Measurements from ENCODE around the gene SCAMP1. TPM values are rescaled to one million over a fixed set of nuclear protein-coding genes. Genes with fewer than 3 reads are reported as not detected.

The SCAMP1 gene, protein sequence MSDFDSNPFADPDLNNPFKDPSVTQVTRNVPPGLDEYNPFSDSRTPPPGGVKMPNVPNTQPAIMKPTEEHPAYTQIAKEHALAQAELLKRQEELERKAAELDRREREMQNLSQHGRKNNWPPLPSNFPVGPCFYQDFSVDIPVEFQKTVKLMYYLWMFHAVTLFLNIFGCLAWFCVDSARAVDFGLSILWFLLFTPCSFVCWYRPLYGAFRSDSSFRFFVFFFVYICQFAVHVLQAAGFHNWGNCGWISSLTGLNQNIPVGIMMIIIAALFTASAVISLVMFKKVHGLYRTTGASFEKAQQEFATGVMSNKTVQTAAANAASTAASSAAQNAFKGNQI
- total RNA-seq: 10 to 100 TPM; 12.2 to 16.0 (median 13.5) TPM

DNA sequence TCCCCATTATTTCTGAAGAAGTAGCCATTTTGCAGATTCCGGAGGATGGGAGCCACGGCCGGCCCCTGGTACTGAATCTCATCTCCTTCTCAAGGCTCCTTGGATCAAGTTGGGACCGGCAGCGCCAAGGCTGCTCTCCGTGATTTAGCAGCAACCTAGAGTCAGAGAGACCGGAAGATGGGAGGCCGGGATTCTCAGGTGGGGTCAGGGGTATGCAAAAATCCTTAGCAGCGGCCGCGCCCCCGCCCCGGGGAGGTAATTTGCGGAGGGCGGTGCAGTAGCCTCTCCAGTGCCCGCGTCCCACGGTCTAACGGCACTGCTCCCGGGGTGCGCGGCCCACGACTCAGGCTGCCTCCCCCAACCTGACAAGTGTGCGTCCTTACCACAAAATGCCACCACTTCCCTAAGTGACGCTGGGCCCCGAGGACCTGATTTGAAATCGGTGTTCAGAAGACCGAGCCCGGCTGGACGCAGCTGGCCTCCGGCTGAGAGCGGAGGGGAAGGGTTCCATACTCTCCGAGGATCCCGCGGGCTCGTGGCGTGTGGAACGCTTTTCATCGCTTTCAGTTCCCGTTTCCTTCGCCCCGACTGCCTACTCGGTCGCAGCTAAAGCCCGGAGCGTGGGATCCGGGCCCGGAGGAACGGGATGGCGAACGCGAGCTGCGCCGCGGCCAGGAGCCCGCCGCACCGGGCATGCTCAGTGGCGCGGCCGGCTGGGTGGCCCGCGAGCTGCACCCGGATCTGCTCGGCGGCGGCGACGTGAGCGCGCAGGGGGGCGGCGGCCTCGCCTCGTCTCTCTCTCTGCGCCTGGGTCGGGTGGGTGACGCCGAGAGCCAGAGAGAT is at the start of gene SCAMP1:
Gene SCAMP1 (plus strand): TSS at position 787 of the 843 bp plus-strand sequence. CDS start 55 bp downstream, at position 842.
- ATAC-seq (peak; percentile 96 to 98), DNase-seq (peak; percentile 84)
- Mint-ChIP-seq H3K27me3 (ENCODE audit: low read depth) (no peaks in the 10 kb centered on the region), H3K9me3 (no peaks in the 10 kb centered on the region), H3K4me3 (peak within 1 kb of the TSS; percentile 98), H3K36me3 (ENCODE audit: insufficient read depth) (peaks cover 2% of the 10 kb centered on the region), H3K4me1 (ENCODE audit: low read depth) (peaks cover 50% of the 10 kb centered on the region)

GRCh38 chr5:78317515-78317914 is 42.9 kb upstream of the SCAMP1 start:
- no peak for DNase-seq
- peaks cover 8% of the 10 kb centered on the region for H3K27me3 Mint-ChIP-seq (ENCODE audit: low read depth)
- H3K9me3 Mint-ChIP-seq: no peaks in the 10 kb centered on the region
- H3K36me3 Mint-ChIP-seq (ENCODE audit: insufficient read depth): no peaks in the 10 kb centered on the region
- H3K4me1 Mint-ChIP-seq (ENCODE audit: low read depth): no peaks in the 10 kb centered on the region
- no peak overlapping the region for H3K4me3 Mint-ChIP-seq
- no peak for ATAC-seq

DNA sequence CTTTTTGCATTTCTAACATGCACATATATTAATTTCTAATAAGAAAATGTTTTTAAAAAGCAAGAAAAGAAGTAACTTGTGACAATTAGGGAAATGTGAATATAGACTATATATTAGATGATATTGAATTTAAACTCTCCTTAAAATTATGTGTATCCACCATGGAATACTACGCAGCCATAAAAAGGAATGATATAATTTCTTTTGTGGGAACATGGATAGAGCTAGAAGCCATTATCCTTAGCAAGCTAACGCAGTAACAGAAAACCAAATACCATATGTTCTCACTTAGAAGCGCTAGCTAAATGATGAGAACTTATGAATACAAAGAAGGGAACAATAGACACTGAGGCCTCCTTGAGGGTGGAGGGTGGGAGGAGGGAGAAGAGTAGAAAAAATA is 42.1 kb upstream of the SCAMP1 start:
- DNase-seq (no peak), ATAC-seq (no peak)
- Mint-ChIP-seq H3K4me1 (ENCODE audit: low read depth) (no peaks in the 10 kb centered on the region), H3K36me3 (ENCODE audit: insufficient read depth) (no peaks in the 10 kb centered on the region), H3K9me3 (no peaks in the 10 kb centered on the region), H3K27me3 (ENCODE audit: low read depth) (peaks cover 6% of the 10 kb centered on the region), H3K4me3 (no peak overlapping the region)

GRCh38 chr5:78320401-78320800 is 40.0 kb upstream of the SCAMP1 start:
- Mint-ChIP-seq H3K27me3 (ENCODE audit: low read depth) (peaks cover 6% of the 10 kb centered on the region), H3K4me3 (no peak overlapping the region), H3K9me3 (no peaks in the 10 kb centered on the region), H3K36me3 (ENCODE audit: insufficient read depth) (no peaks in the 10 kb centered on the region), H3K4me1 (ENCODE audit: low read depth) (no peaks in the 10 kb centered on the region)
- DNase-seq (no peak), ATAC-seq (no peak)

- Mint-ChIP-seq H3K27me3 (ENCODE audit: low read depth) (peaks cover 6% of the 10 kb centered on the region), H3K9me3 (no peaks in the 10 kb centered on the region), H3K4me1 (ENCODE audit: low read depth) (no peaks in the 10 kb centered on the region), H3K36me3 (ENCODE audit: insufficient read depth) (no peaks in the 10 kb centered on the region), H3K4me3 (no peak overlapping the region)
- DNase-seq: no peak
- no peak for ATAC-seq
These were observed 37.2 kb upstream of the SCAMP1 start for GRCh38 chr5:78323241-78323640.

DNA sequence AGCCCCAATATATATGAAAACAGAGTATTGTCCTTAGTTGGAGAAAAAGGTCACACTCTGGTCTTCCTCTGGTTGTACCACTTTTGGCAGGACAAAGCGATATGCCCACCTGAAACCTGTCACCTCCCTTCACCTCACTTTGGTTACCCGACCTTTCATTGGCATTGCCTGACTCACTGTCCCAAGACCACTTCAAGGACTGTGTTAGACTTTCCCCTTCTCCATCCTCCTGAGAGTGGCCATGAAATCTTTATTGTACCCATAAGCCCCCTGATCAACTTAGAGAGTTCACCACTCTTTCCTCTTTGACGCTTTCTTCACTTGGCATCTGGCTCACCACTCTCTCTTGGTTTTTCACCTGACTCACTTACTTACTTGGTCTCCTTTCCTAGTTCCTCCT is 33.5 kb upstream of the SCAMP1 start:
- Mint-ChIP-seq H3K4me1 (ENCODE audit: low read depth) (no peaks in the 10 kb centered on the region), H3K27me3 (ENCODE audit: low read depth) (peaks cover 11% of the 10 kb centered on the region), H3K36me3 (ENCODE audit: insufficient read depth) (no peaks in the 10 kb centered on the region), H3K9me3 (no peaks in the 10 kb centered on the region), H3K4me3 (no peak overlapping the region)
- ATAC-seq: no peak
- DNase-seq: no peak

GRCh38 chr5:78327761-78328510 is 32.5 kb upstream of the SCAMP1 start:
- no peak for ATAC-seq
- H3K4me1 Mint-ChIP-seq (ENCODE audit: low read depth): no peaks in the 10 kb centered on the region
- DNase-seq: no peak
- H3K4me3 Mint-ChIP-seq: no peak overlapping the region
- H3K27me3 Mint-ChIP-seq (ENCODE audit: low read depth): peaks cover 11% of the 10 kb centered on the region
- no peaks in the 10 kb centered on the region for H3K9me3 Mint-ChIP-seq
- H3K36me3 Mint-ChIP-seq (ENCODE audit: insufficient read depth): no peaks in the 10 kb centered on the region

- Mint-ChIP-seq H3K36me3 (ENCODE audit: insufficient read depth) (no peaks in the 10 kb centered on the region), H3K4me1 (ENCODE audit: low read depth) (no peaks in the 10 kb centered on the region), H3K9me3 (no peaks in the 10 kb centered on the region), H3K27me3 (ENCODE audit: low read depth) (peaks cover 11% of the 10 kb centered on the region), H3K4me3 (no peak overlapping the region)
- no peak for ATAC-seq
- DNase-seq: no peak
These were observed 31.7 kb upstream of the SCAMP1 start for GRCh38 chr5:78328585-78329173.

- Mint-ChIP-seq H3K36me3 (ENCODE audit: insufficient read depth) (no peaks in the 10 kb centered on the region), H3K4me1 (ENCODE audit: low read depth) (no peaks in the 10 kb centered on the region), H3K9me3 (peaks cover under 1% of the 10 kb centered on the region), H3K27me3 (ENCODE audit: low read depth) (peaks cover 10% of the 10 kb centered on the region), H3K4me3 (no peak overlapping the region)
- DNase-seq (no peak), ATAC-seq (no peak)
These were observed 28.8 kb upstream of the SCAMP1 start for GRCh38 chr5:78331523-78332080.

- ATAC-seq (no peak), DNase-seq (no peak)
- Mint-ChIP-seq H3K9me3 (peaks cover 14% of the 10 kb centered on the region), H3K4me3 (no peak overlapping the region), H3K36me3 (ENCODE audit: insufficient read depth) (no peaks in the 10 kb centered on the region), H3K27me3 (ENCODE audit: low read depth) (peaks cover 15% of the 10 kb centered on the region), H3K4me1 (ENCODE audit: low read depth) (no peaks in the 10 kb centered on the region)
These were observed 25.6 kb upstream of the SCAMP1 start for GRCh38 chr5:78334811-78335210.

GRCh38 chr5:78335976-78336375 is 24.4 kb upstream of the SCAMP1 start:
- Mint-ChIP-seq H3K4me1 (ENCODE audit: low read depth) (no peaks in the 10 kb centered on the region), H3K4me3 (no peak overlapping the region), H3K36me3 (ENCODE audit: insufficient read depth) (no peaks in the 10 kb centered on the region)

GRCh38 chr5:78336698-78337097 is 23.7 kb upstream of the SCAMP1 start:
- ATAC-seq (no peak), DNase-seq (no peak)
- Mint-ChIP-seq H3K4me3 (no peak overlapping the region), H3K27me3 (ENCODE audit: low read depth) (peaks cover 10% of the 10 kb centered on the region), H3K4me1 (ENCODE audit: low read depth) (no peaks in the 10 kb centered on the region), H3K36me3 (ENCODE audit: insufficient read depth) (no peaks in the 10 kb centered on the region), H3K9me3 (peaks cover 14% of the 10 kb centered on the region)

More at GRCh38 chr5:78335976-78336375, 24.4 kb upstream of the SCAMP1 start:
- Mint-ChIP-seq H3K27me3 (ENCODE audit: low read depth) (peaks cover 15% of the 10 kb centered on the region), H3K9me3 (peaks cover 14% of the 10 kb centered on the region)
- ATAC-seq: no peak
- DNase-seq: no peak

GRCh38 chr5:78339617-78340436 is 20.6 kb upstream of the SCAMP1 start:
- Mint-ChIP-seq H3K9me3 (peaks cover 14% of the 10 kb centered on the region), H3K4me3 (no peak overlapping the region), H3K4me1 (ENCODE audit: low read depth) (no peaks in the 10 kb centered on the region), H3K36me3 (ENCODE audit: insufficient read depth) (no peaks in the 10 kb centered on the region), H3K27me3 (ENCODE audit: low read depth) (peaks cover 12% of the 10 kb centered on the region)
- ATAC-seq: no peak
- DNase-seq: no peak
